HUDEP-2 (cell line): Measurements from ENCODE around the gene WDR27.
"Not testable (repeated sequence)": the region's sequence is repeated elsewhere in the genome, so short reads cannot be mapped to it uniquely, and the experiment has no call there.

Experiments used
- DNase-seq, 76 experiments: peaks; one replicate each; lab custom pipeline; 2025; ENCODE audit not compliant: unreplicated experiment in 76 of 76; lab: John Stamatoyannopoulos, UW

Gene WDR27

GRCh38 chr6:169666441-169666840 is 35.4 kb downstream of the WDR27 start:
- no peak for DNase-seq

GRCh38 chr6:169665289-169665688 is 36.5 kb downstream of the WDR27 start:
- no peak for DNase-seq

- no peak for DNase-seq
These were observed 37.6 kb downstream of the WDR27 start for GRCh38 chr6:169664227-169664626.

- no peak for DNase-seq
These were observed 38.4 kb downstream of the WDR27 start for GRCh38 chr6:169663468-169663867.

GRCh38 chr6:169661391-169661756 is 40.5 kb downstream of the WDR27 start:
- no peak for DNase-seq

GRCh38 chr6:169660751-169661390 is 41.0 kb downstream of the WDR27 start:
- no peak for DNase-seq

- no peak for DNase-seq
These were observed 41.8 kb downstream of the WDR27 start for GRCh38 chr6:169659820-169660610.

- DNase-seq: no peak
These were observed 44.6 kb downstream of the WDR27 start for GRCh38 chr6:169657284-169657610.

GRCh38 chr6:169656546-169657283 is 45.1 kb downstream of the WDR27 start:
- no peak for DNase-seq

- DNase-seq: peak in 55 of 76 experiments; percentile 6 to 68 (median 39)
These were observed 47.0 kb downstream of the WDR27 start for GRCh38 chr6:169654598-169655391.

- DNase-seq: no peak
These were observed 48.1 kb downstream of the WDR27 start for GRCh38 chr6:169653691-169654090.

- DNase-seq: no peak
These were observed 48.9 kb downstream of the WDR27 start for GRCh38 chr6:169652896-169653295.

GRCh38 chr6:169651498-169651897 is 50.3 kb downstream of the WDR27 start:
- no peak for DNase-seq

GRCh38 chr6:169650959-169651292 is 50.9 kb downstream of the WDR27 start:
- no peak for DNase-seq

- no peak for DNase-seq
These were observed 51.4 kb downstream of the WDR27 start for GRCh38 chr6:169650241-169650958.

- no peak for DNase-seq
These were observed 53.2 kb downstream of the WDR27 start for GRCh38 chr6:169648617-169649016.

- DNase-seq: no peak
These were observed 53.7 kb downstream of the WDR27 start for GRCh38 chr6:169648092-169648491.

GRCh38 chr6:169647637-169648036 is 54.2 kb downstream of the WDR27 start:
- DNase-seq: no peak

- DNase-seq: no peak
These were observed 54.8 kb downstream of the WDR27 start for GRCh38 chr6:169646906-169647567.

- DNase-seq: not testable (repeated sequence)
These were observed 56.4 kb downstream of the WDR27 start for GRCh38 chr6:169645459-169645858.
